Keratinocyte (primary cell): ENCODE data around the gene IGFBP7. TPM values are rescaled to one million over a fixed set of nuclear protein-coding genes. Genes with fewer than 3 reads are reported as not detected.

Source experiments
- DNase-seq: peaks from one replicate; pipeline ENCODE4 v3.0.0-alpha.2; 2011; ENCODE audit warnings: low read depth, missing footprints, low spot score
- FAIRE-seq: peaks from 2 replicates; lab custom pipeline; 2011; peaks lifted over from hg19 to GRCh38; lab: Jason Lieb, UNC
- H2AFZ ChIP-seq: 2 replicates; pipeline ENCODE4 v1.6.0; 2012; ENCODE audit warnings: low read length, control low read depth, inconsistent platforms; ENCODE audit not compliant: control insufficient read depth
- H3K27ac ChIP-seq: 2 replicates; pipeline ENCODE4 v1.5.1; 2011; ENCODE audit warnings: low read length; ENCODE audit not compliant: control insufficient read depth, insufficient read depth
- H3K27me3 ChIP-seq: 3 replicates; pipeline ENCODE4 v1.6.0; 2011; ENCODE audit warnings: low read length; ENCODE audit not compliant: control insufficient read depth, insufficient read depth; ENCODE audit errors: extremely low read depth
- H3K36me3 ChIP-seq, 2 experiments: 2 replicates in 1 of 2; 3 replicates in 1 of 2; pipeline ENCODE4 v1.5.1; 2011; ENCODE audit warnings: low read length in 2 of 2, mild to moderate bottlenecking in 1 of 2; ENCODE audit not compliant: control insufficient read depth in 2 of 2, insufficient read depth in 2 of 2; ENCODE audit errors: extremely low read depth in 1 of 2
- H3K4me1 ChIP-seq: 3 replicates; pipeline ENCODE4 v1.5.1; 2011; ENCODE audit warnings: low read length; ENCODE audit not compliant: control insufficient read depth, insufficient read depth; ENCODE audit errors: extremely low read depth
- H3K4me2 ChIP-seq: 3 replicates; pipeline ENCODE4 v1.6.0; 2011; ENCODE audit warnings: low read depth, low read length; ENCODE audit not compliant: control insufficient read depth, insufficient read depth; ENCODE audit errors: extremely low read depth
- H3K4me3 ChIP-seq, 3 experiments: fragments of 200-600 bp in 1 of 3; sonication (generic) in 1 of 3; 2 replicates in 2 of 3; 3 replicates in 1 of 3; pipeline ENCODE4 v1.5.1; 2011 to 2016; ENCODE audit warnings: low read length in 3 of 3, mild to moderate bottlenecking in 3 of 3, control low read depth in 2 of 3, inconsistent platforms in 1 of 3, low read depth in 1 of 3, mixed read lengths in 1 of 3, mixed run types in 1 of 3, moderate library complexity in 1 of 3; ENCODE audit not compliant: control insufficient read depth in 2 of 3, insufficient read depth in 2 of 3; ENCODE audit errors: extremely low read depth in 1 of 3
- H3K79me2 ChIP-seq: 2 replicates; pipeline ENCODE4 v1.6.0; 2012; ENCODE audit warnings: low read length; ENCODE audit not compliant: control insufficient read depth, insufficient read depth
- H3K9ac ChIP-seq: 3 replicates; pipeline ENCODE4 v1.6.0; 2011; ENCODE audit warnings: low read length; ENCODE audit not compliant: control insufficient read depth, insufficient read depth; ENCODE audit errors: extremely low read depth
- H3K9me1 ChIP-seq: 3 replicates; pipeline ENCODE4 v1.6.0; 2011; ENCODE audit warnings: low read length; ENCODE audit not compliant: control insufficient read depth, insufficient read depth; ENCODE audit errors: extremely low read depth
- H3K9me3 ChIP-seq: 2 replicates; pipeline ENCODE4 v1.5.1; 2012; ENCODE audit warnings: low read depth, low read length; ENCODE audit not compliant: control insufficient read depth
- H4K20me1 ChIP-seq: 3 replicates; pipeline ENCODE4 v1.6.0; 2011; ENCODE audit warnings: low read length; ENCODE audit not compliant: control insufficient read depth, insufficient read depth; ENCODE audit errors: extremely low read depth
- CTCF ChIP-seq, 3 experiments: IDR thresholded peaks in 1 of 3; conservative IDR thresholded peaks in 1 of 3; optimal IDR thresholded peaks in 1 of 3; 2 replicates in 2 of 3; 3 replicates in 1 of 3; pipeline versions ENCODE3 to v1.5.1; 2011; ENCODE audit warnings: low read length in 3 of 3, mild to moderate bottlenecking in 3 of 3, moderate library complexity in 2 of 3, control low read depth in 1 of 3, inconsistent platforms in 1 of 3; ENCODE audit not compliant: insufficient read depth in 2 of 3; ENCODE audit errors: extremely low read depth in 1 of 3
- EZH2 ChIP-seq: IDR thresholded peaks from one replicate; pipeline ENCODE4 v1.6.1; 2012; ENCODE audit warnings: inconsistent platforms, mild to moderate bottlenecking, low read length, moderate library complexity
- dilution Hi-C: fragments of 300-500 bp; cut with MboI; formaldehyde crosslinking; loops from one replicate; pipeline ENCODE4 v1.7.0; 2020; ENCODE audit warnings: low sequenced_read_pairs; ENCODE audit not compliant: extremely low pct_ligation_motif_present
- polyA plus RNA-seq, 5 experiments: library from polyadenylated mRNA; depleted of rRNA in 3 of 5; stranded (reverse) in 3 of 5; stranded (forward) in 1 of 5; unstranded in 1 of 5; fragments of >200 nt; gene quantifications; 1 replicate in 1 of 5; 2 replicates in 3 of 5; 3 replicates in 1 of 5; pipeline versions ENCODE4 v1.2.1 to v1.2.3, GENCODE V29; 2011 to 2012; ENCODE audit warnings: missing spikeins in 2 of 5, low read depth in 1 of 5, low replicate concordance in 1 of 5

The IGFBP7 gene
- polyA plus RNA-seq, 1 donor (not counting 4 experiments of a cell fraction or from before 2014, with no cell fraction given): 413 TPM

- Histone ChIP-seq H3K9ac (peak overlapping the region; percentile 53), H3K4me2 (peak overlapping the region; percentile 24), H2AFZ (no peak overlapping the region), H3K27me3 (no peaks in the 10 kb centered on the region), H3K79me2 (peaks cover 7% of the 10 kb centered on the region), H3K9me3 (no peaks in the 10 kb centered on the region), H3K4me1 (peaks cover 69% of the 10 kb centered on the region), H3K9me1 (no peaks in the 10 kb centered on the region), H4K20me1 (no peaks in the 10 kb centered on the region), H3K4me3 (no peak overlapping the region), H3K36me3 (peaks cover 1 to 4% of the 10 kb centered on the region in 2 experiments), H3K27ac (peak overlapping the region; percentile 90)
- dilution Hi-C loops: no loop called here
- TF ChIP-seq CTCF (optimal IDR thresholded peaks at IDR 0.05 in 1 of 3, IDR thresholded peaks at IDR 0.05 in 1 of 3, conservative IDR thresholded peaks at IDR 0.05 in 1 of 3; ENCODE audit: extremely low read depth in 1 of 3, insufficient read depth in 2 of 3, low read length in 3 of 3) (no peak), EZH2 (no peak)
- peak; percentile 83 for DNase-seq
- FAIRE-seq: peak; percentile 84
Observed at GRCh38 chr4:57080781-57081650, 29.2 kb downstream of the IGFBP7 start.

- Histone ChIP-seq H3K4me2 (peak overlapping the region; percentile 55), H3K9ac (peak overlapping the region; percentile 46), H3K4me1 (peaks cover 89% of the 10 kb centered on the region), H3K4me3 (no peak overlapping the region), H3K27me3 (no peaks in the 10 kb centered on the region), H3K9me1 (no peaks in the 10 kb centered on the region), H3K9me3 (no peaks in the 10 kb centered on the region), H2AFZ (no peak overlapping the region), H3K27ac (peak overlapping the region; percentile 90), H4K20me1 (no peaks in the 10 kb centered on the region), H3K79me2 (peaks cover 10% of the 10 kb centered on the region), H3K36me3 (peaks cover 1 to 8% of the 10 kb centered on the region in 2 experiments)
- TF ChIP-seq EZH2: no peak
- no peak for TF ChIP-seq CTCF (optimal IDR thresholded peaks at IDR 0.05 in 1 of 3, IDR thresholded peaks at IDR 0.05 in 1 of 3, conservative IDR thresholded peaks at IDR 0.05 in 1 of 3; ENCODE audit: extremely low read depth in 1 of 3, insufficient read depth in 2 of 3, low read length in 3 of 3)
- peak; percentile 64 for DNase-seq
- FAIRE-seq: peak; percentile 98
- dilution Hi-C loops: no loop called here
Observed at GRCh38 chr4:57078685-57079521, 31.3 kb downstream of the IGFBP7 start.
